ENCODE data around the gene ZBTB16.
A peak's percentile ranks its signal among the peaks of the same experiment; 100 is the strongest.

The ZBTB16 gene

GRCh38 chr11:114059278-114059983 lies at the start of gene ZBTB16:
TSS of gene ZBTB16 (plus strand) at chr11:114059711. CDS start at chr11:114063301, 3,590 bp downstream.
- DNase-seq = peak; percentile 21 to 93 (median 85)

GRCh38 chr11:114010931-114011330 lies 48.6 kb upstream of the ZBTB16 start:
- no peak for DNase-seq

GRCh38 chr11:114011443-114011842 lies 48.1 kb upstream of the ZBTB16 start:
- no peak for DNase-seq

- DNase-seq = no peak
Observed at GRCh38 chr11:114015117-114015516, 44.4 kb upstream of the ZBTB16 start.

GRCh38 chr11:114016986-114017385 lies 42.5 kb upstream of the ZBTB16 start:
- no peak for DNase-seq

GRCh38 chr11:114017723-114018122 lies 41.8 kb upstream of the ZBTB16 start:
- no peak for DNase-seq

GRCh38 chr11:114019046-114019445 lies 40.5 kb upstream of the ZBTB16 start:
- DNase-seq = no peak

- no peak for DNase-seq
Observed at GRCh38 chr11:114019574-114019973, 39.9 kb upstream of the ZBTB16 start.

GRCh38 chr11:114025329-114025907 lies 34.1 kb upstream of the ZBTB16 start:
- peak in 1 of 14 donors; percentile 13 for DNase-seq

GRCh38 chr11:114026355-114026754 lies 33.2 kb upstream of the ZBTB16 start:
- DNase-seq = no peak

- no peak for DNase-seq
Observed at GRCh38 chr11:114027391-114027790, 32.1 kb upstream of the ZBTB16 start.

- no peak for DNase-seq
Observed at GRCh38 chr11:114027926-114028325, 31.6 kb upstream of the ZBTB16 start.

GRCh38 chr11:114031246-114031966 lies 28.1 kb upstream of the ZBTB16 start:
- DNase-seq = no peak

GRCh38 chr11:114031967-114032320 lies 27.6 kb upstream of the ZBTB16 start:
- no peak for DNase-seq

- no peak for DNase-seq
Observed at GRCh38 chr11:114033066-114033465, 26.4 kb upstream of the ZBTB16 start.

GRCh38 chr11:114033572-114033971 lies 25.9 kb upstream of the ZBTB16 start:
- no peak for DNase-seq

GRCh38 chr11:114034956-114035355 lies 24.6 kb upstream of the ZBTB16 start:
- no peak for DNase-seq

GRCh38 chr11:114036147-114036811 lies 23.2 kb upstream of the ZBTB16 start:
- DNase-seq = peak in 13 of 14 donors; percentile 17 to 73 (median 52)

GRCh38 chr11:114036958-114037357 lies 22.6 kb upstream of the ZBTB16 start:
- DNase-seq = no peak

GRCh38 chr11:114039551-114039950 lies 20.0 kb upstream of the ZBTB16 start:
- no peak for DNase-seq

GRCh38 chr11:114040706-114041211 lies 18.8 kb upstream of the ZBTB16 start:
- DNase-seq = no peak

GRCh38 chr11:114042234-114042633 lies 17.3 kb upstream of the ZBTB16 start:
- DNase-seq = no peak

Measured in C1 segment of cervical spinal cord (tissue), 14 donors.